Activated CD4-positive, alpha-beta T cell treated with anti-CD3 and anti-CD28 coated beads for 36 hours (primary cell): ENCODE measurements around the gene UAP1L1. TPM values are rescaled to one million over a fixed set of nuclear protein-coding genes. Genes with fewer than 3 reads are reported as not detected.

Experiments
- ATAC-seq: fragments of 200-7000 bp; cut with Tn5 transposase; one replicate; pipeline ENCODE4 v1.10.0; 2021; ENCODE audit warnings: mild to moderate bottlenecking, moderate library complexity
- CTCF ChIA-PET: fragments of 350-600 bp; sonication (Branson Sonifier 250); formaldehyde crosslinking; loops from one replicate; lab custom pipeline; 2021; ENCODE audit warnings: antibody characterized with exemption; lab: Charles Lee
- POLR2A ChIA-PET: fragments of 350-600 bp; sonication (Branson Sonifier 250); formaldehyde crosslinking; loops from one replicate; lab custom pipeline; 2021; ENCODE audit warnings: antibody characterized with exemption, inconsistent platforms; lab: Charles Lee
- DNase-seq: peaks from one replicate; pipeline ENCODE4 v3.0.0-alpha.2; 2020
- H3K27ac Mint-ChIP-seq: one replicate; pipeline ENCODE4 v1.8.0; 2021; ENCODE audit warnings: mixed read lengths
- H3K27me3 Mint-ChIP-seq: one replicate; pipeline ENCODE4 v1.8.0; 2021; ENCODE audit warnings: mixed read lengths
- H3K36me3 Mint-ChIP-seq: one replicate; pipeline ENCODE4 v1.8.0; 2021; ENCODE audit warnings: low read depth, mixed read lengths
- H3K4me1 Mint-ChIP-seq: one replicate; pipeline ENCODE4 v1.8.0; 2021; ENCODE audit warnings: mixed read lengths
- H3K4me3 Mint-ChIP-seq: one replicate; pipeline ENCODE4 v1.8.0; 2021; ENCODE audit warnings: mild to moderate bottlenecking, moderate library complexity, mixed read lengths
- H3K9me3 Mint-ChIP-seq: one replicate; pipeline ENCODE4 v1.8.0; 2021; ENCODE audit warnings: low read depth, mixed read lengths
- intact Hi-C, 2 experiments: fragments of 100-400 bp; cut with DNase I in 1 of 2; cut with micrococcal nuclease in 1 of 2; formaldehyde crosslinking; loops; one replicate each; pipeline versions ENCODE4 v1.14.2 to v1.15.1; 2022 to 2024; cut with DNase I, micrococcal nuclease
- total RNA-seq, 2 experiments: library from RNA; stranded (reverse); gene quantifications; one replicate each; pipeline ENCODE4 v1.2.3, GENCODE V29; 2021

Gene UAP1L1
- total RNA-seq, 2 experiments from 2014 or later: 12.5 to 14.4 TPM

DNA sequence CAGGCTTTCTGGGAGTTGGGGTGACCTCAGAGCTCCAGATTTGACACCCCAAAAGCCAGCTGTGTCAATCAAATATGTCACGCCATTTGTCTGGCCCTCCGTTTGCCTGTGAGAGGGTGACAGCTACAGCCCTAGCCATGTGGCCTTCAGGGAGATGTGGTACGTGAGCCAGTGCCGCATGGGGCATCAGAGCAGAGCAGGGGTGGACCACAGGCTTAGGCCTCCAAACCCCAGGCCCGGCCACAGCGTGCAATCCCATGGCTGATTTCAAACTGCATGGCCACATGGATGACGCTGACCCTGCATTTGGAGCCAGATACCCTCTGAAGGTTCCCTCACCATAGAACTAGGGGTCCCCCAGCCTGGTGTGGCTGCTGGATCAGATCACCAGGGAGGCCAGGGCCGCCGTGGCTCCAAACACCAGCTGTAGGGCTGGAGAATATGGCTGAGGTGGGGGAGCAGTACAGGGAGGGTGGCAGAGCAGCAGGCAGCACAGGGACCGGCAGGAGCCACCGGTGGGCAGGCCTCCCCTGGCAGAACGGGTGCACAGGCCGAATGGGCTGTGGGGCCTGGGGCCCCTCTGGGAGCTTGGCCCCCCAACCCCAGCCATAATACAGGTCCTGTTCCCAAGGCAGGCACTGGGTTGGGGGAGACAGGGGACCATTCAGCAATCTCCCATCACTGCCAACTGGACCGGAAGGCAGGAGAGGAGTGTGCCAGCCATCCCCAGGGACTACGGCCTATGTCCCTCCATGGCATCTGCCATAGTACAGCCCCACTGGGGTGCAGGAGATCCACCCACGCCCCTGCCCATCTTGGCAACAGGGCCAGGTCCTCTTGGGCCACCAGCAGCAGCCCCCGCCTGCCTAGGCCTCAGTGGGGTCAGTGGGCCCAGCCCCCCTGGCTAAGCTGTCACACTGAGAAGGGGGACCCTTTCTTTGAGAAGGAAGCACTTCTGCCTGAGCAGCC lies 8.5 kb upstream of the UAP1L1 start:
- H3K27me3 Mint-ChIP-seq: no peaks in the 10 kb centered on the region
- intact Hi-C loops: loop anchor here in 1 of 2 experiments (5.0 to 10.0 kb wide), 2 partner anchors 42 to 284 kb away; partner anchors contain the start of gene ABCA2
- H3K4me3 Mint-ChIP-seq: peak overlapping the region; percentile 51
- ChIA-PET POLR2A (interaction anchor here (1.6 to 1.7 kb wide), 2 partner anchors 18 to 27 kb away, joined by 5 to 11 read pairs; partner anchors contain the start of gene MAN1B1), CTCF (interaction anchor here (0.6 to 4.8 kb wide), 23 partner anchors 8 to 1512 kb away, joined by 3 to 43 read pairs (median 5); partner anchors contain the start of genes MAN1B1, NPDC1 and UAP1L1)
- H3K4me1 Mint-ChIP-seq: peaks cover 9% of the 10 kb centered on the region
- no peak overlapping the region for H3K27ac Mint-ChIP-seq
- H3K9me3 Mint-ChIP-seq: no peaks in the 10 kb centered on the region
- peaks cover 2% of the 10 kb centered on the region for H3K36me3 Mint-ChIP-seq
- DNase-seq: no peak
- ATAC-seq: no peak

DNA sequence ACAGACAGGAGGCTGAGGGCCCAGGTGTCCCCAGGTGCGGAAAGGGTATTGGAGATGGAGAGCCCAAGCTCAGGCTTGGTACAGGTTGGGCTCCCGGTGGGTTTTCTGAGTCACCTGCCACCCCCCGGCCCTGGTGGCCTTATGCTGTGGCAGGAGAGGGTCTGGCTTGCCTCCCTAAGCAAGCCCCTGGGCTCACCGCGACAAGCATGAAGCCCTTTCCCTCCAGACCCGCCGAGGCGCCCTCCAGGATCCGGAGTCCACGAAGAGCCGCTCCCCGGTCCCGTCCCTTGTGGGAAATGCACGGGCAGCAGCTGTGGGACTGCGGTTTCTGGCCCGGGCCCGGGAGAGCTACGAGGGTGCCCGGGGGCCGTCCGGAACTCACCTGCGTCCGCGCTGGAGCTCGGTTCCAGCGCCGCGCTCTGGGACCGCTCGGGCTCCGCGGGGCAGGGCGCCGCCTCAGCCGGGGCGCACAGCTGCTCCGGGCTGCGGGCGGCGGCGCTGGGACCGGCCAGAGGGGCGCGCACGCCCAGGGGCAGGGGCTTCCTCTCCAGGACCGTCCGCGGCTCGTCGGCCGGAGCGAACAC lies 7.7 kb upstream of the UAP1L1 start:
- no peak for ATAC-seq
- Mint-ChIP-seq H3K36me3 (no peaks in the 10 kb centered on the region), H3K27ac (no peak overlapping the region), H3K4me3 (peak overlapping the region; percentile 51), H3K9me3 (no peaks in the 10 kb centered on the region), H3K27me3 (no peaks in the 10 kb centered on the region), H3K4me1 (peaks cover 9% of the 10 kb centered on the region)
- intact Hi-C loops: loop anchor here (1.0 to 10.0 kb wide), 9 partner anchors 15 to 285 kb away; partner anchors contain the start of genes ABCA2 (in 2 of the 2), MAN1B1 (in 1 of the 2), NPDC1 (in 1 of the 2) and TMEM141 (in 1 of the 2)
- CTCF ChIA-PET: interaction anchor here (0.6 to 4.8 kb wide), 15 partner anchors 9 to 1512 kb away, joined by 3 to 32 read pairs (median 4); partner anchors contain the start of gene NPDC1
- POLR2A ChIA-PET: interaction anchor here (1.6 kb wide), 1 partner anchor 17 kb away, joined by 11 read pairs; the partner anchor contains the start of gene MAN1B1
- DNase-seq: peak; percentile 36

DNA sequence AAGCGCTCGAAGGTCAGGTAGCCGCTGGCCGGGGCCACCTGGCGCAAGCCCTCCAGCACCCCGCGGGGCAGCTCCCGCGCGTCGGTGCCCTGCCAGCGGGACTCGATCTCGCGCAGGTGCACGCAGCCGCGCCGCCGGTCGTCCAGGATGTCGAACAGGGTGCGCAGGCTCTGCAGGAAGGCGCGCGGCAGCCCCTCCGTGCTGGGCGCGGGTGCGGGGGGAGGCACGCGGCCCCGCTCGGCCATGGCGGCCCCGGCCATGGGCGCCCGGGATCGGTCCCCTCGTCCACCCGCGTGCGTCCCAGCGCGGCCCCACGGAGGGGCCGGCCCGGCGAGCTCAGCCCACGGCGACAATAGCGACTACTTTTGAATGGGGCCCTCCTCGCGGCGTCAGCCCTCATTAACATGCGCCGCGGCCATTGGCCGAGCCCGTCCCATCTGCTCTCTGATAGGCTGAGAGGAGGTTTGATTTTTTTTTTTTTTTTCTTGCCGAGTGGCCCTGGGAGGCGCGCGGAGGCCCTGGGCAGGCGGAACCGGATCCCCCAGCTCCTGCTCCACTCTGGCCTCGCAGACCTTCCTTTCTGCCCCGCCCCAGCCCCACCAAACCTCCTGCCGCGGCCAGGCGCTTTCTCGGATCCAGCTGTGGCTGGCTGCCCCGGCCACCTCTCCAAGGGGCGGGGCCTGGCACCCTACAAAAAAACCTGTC lies 7.0 kb upstream of the UAP1L1 start, which contains the start of gene SAPCD2:
SAPCD2 (minus strand) TSS at position 357 of the 705 bp plus-strand sequence; CDS start at position 260, 97 bp downstream.
- Mint-ChIP-seq H3K4me3 (peak within 1 kb of the TSS; percentile 71), H3K4me1 (peaks cover 9% of the 10 kb centered on the region), H3K36me3 (no peaks in the 10 kb centered on the region), H3K27me3 (no peaks in the 10 kb centered on the region), H3K27ac (peak within 1 kb of the TSS; percentile 71), H3K9me3 (no peaks in the 10 kb centered on the region)
- ChIA-PET CTCF (interaction anchor here (0.6 to 4.8 kb wide), 15 partner anchors 10 to 603 kb away, joined by 3 to 32 read pairs (median 4); partner anchors contain the start of genes AJM1 and NPDC1), POLR2A (interaction anchor here (0.5 to 1.6 kb wide), 4 partner anchors 15 to 117 kb away, joined by 3 to 11 read pairs (median 4); partner anchors contain the start of gene MAN1B1)
- intact Hi-C loops: loop anchor here (1.0 to 2.0 kb wide), 7 partner anchors 14 to 279 kb away; partner anchors contain the start of genes ABCA2 (in 1 of the 2), MAN1B1 (in 1 of the 2), NPDC1 (in 1 of the 2) and TMEM141 (in 1 of the 2)
- ATAC-seq (peak; percentile 91), DNase-seq (peak; percentile 92)

DNA sequence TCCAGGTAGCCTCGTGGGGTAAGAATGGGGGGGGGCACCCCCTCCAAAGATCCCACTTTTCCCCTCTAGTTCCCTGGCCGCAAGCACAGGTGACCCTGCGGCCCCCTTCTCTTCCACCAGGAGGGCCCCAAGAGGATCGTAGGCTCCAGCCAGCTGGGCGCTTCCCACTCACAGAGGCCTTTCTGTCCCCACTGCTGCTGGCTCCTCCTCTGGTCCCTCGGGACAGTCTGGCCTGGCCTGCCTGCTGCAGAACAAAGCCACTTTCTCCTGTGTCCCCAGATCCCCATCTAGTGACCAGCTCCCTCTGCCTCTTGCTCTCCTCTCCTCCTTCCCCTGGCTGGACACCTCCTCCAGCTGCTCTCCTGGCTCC lies 6.4 kb upstream of the UAP1L1 start:
- ChIA-PET CTCF (interaction anchor here (0.6 to 4.8 kb wide), 14 partner anchors 10 to 342 kb away, joined by 3 to 32 read pairs (median 4); partner anchors contain the start of genes AJM1, NPDC1 and SSNA1), POLR2A (interaction anchor here (0.5 to 1.6 kb wide), 3 partner anchors 14 to 25 kb away, joined by 3 to 11 read pairs (median 4); partner anchors contain the start of gene MAN1B1)
- Mint-ChIP-seq H3K27me3 (no peaks in the 10 kb centered on the region), H3K36me3 (no peaks in the 10 kb centered on the region), H3K4me1 (peaks cover 9% of the 10 kb centered on the region), H3K27ac (peak overlapping the region; percentile 71), H3K4me3 (peak overlapping the region; percentile 71), H3K9me3 (no peaks in the 10 kb centered on the region)
- DNase-seq (no peak), ATAC-seq (no peak)
- intact Hi-C loops: loop anchor here (1.0 to 2.0 kb wide), 7 partner anchors 14 to 280 kb away; partner anchors contain the start of genes ABCA2 (in 1 of the 2), MAN1B1 (in 1 of the 2), NPDC1 (in 1 of the 2) and TMEM141 (in 1 of the 2)

DNA sequence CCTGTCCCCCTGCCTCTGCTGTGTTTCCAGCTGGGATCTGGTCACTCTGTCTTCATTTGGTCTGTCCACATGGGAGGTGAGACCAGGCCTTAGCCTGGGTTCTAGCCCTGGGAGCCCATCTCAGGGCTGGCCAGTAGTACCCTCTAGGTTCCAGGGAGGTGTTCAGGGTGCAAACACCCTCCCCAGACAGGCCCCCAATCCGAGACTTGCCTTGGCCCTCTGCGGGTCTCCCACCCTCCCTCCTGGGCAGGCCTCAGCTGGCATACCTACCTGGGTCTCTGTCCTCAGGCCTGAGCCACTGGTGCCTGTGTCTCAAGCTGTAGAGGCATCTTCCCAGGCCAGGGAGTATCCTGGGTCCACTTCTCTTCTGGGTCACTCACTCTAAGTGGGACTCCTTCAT lies 6.0 kb upstream of the UAP1L1 start:
- CTCF ChIA-PET: interaction anchor here (0.7 to 4.8 kb wide), 10 partner anchors 10 to 343 kb away, joined by 3 to 32 read pairs (median 4); partner anchors contain the start of genes MAN1B1, NPDC1 and SSNA1

DNA sequence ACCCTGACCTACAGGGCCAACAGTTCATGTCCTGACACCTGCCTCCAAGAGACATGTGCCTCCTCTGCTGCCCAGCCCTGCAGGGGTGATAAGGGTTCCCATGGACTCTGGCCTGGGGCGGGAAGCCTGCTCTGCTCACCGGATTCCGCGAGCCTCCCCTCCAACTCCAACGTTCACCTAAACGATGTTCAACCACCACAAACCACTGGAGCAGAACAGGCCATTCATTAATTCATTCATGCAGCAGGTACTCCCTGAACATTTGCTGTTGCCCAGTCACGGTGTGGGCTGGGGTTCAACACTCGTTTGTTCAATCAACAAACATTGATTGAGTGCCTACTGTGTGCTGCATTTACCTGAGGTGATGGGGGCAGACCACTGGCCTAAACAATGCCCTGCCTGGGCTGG lies 3.3 kb upstream of the UAP1L1 start:
- DNase-seq: no peak
- intact Hi-C loops: no loop called here
- Mint-ChIP-seq H3K4me1 (peaks cover 5% of the 10 kb centered on the region), H3K36me3 (no peaks in the 10 kb centered on the region), H3K4me3 (no peak overlapping the region), H3K9me3 (no peaks in the 10 kb centered on the region), H3K27ac (no peak overlapping the region), H3K27me3 (no peaks in the 10 kb centered on the region)
- ATAC-seq: no peak
- ChIA-PET CTCF (no interaction called here), POLR2A (interaction anchor here (0.6 kb wide), 1 partner anchor 12 kb away, joined by 6 read pairs; no protein-coding TSS in a partner anchor)

More for the DNA sequence above, 6.0 kb upstream of the UAP1L1 start:
- DNase-seq: no peak
- peak overlapping the region; percentile 71 for H3K4me3 Mint-ChIP-seq
- H3K27ac Mint-ChIP-seq: peak overlapping the region; percentile 71
- no peak for ATAC-seq
- intact Hi-C loops: loop anchor here in 1 of 2 experiments (2.0 kb wide), 1 partner anchor 14 kb away; no protein-coding TSS in a partner anchor
- POLR2A ChIA-PET: interaction anchor here (0.5 to 1.6 kb wide), 3 partner anchors 14 to 24 kb away, joined by 3 to 4 read pairs (median 3); partner anchors contain the start of gene MAN1B1
- no peaks in the 10 kb centered on the region for H3K27me3 Mint-ChIP-seq
- H3K9me3 Mint-ChIP-seq: no peaks in the 10 kb centered on the region
- peaks cover 9% of the 10 kb centered on the region for H3K4me1 Mint-ChIP-seq
- H3K36me3 Mint-ChIP-seq: no peaks in the 10 kb centered on the region

DNA sequence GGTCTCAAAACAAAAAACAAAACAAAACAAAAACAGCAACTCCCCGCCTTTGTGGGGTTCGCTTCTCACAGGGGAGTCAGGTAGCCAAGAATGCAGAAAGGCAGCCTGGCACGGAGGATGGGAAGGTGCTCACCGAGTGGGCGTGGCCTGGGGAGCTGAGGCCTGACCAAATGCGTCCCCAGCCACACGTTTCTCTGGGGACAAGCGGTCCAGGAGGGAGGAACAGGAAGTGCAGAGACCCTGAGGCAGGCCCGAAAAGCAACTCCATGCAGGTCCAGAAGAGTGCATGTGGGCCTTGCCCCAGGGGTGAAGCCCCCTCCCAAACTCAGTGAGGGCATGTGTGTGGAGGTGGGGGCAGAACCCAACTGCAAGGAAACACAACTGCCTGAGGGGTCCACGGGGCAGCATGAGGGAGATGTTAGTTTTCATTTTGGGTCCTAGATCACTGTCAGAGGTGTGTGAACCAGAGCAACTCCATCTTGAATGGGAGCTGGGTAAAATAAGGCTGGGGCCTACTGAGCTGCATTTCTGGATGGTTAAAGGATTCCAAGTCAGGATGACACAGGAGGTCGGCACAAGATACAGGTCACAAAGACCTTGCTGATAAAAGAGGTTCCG lies 2.6 kb upstream of the UAP1L1 start:
- Mint-ChIP-seq H3K4me1 (peaks cover 5% of the 10 kb centered on the region), H3K27ac (no peak overlapping the region), H3K27me3 (no peaks in the 10 kb centered on the region), H3K36me3 (peaks cover 1% of the 10 kb centered on the region), H3K9me3 (no peaks in the 10 kb centered on the region), H3K4me3 (no peak overlapping the region)
- DNase-seq: no peak
- CTCF ChIA-PET: interaction anchor here (0.5 to 0.9 kb wide), 2 partner anchors 28 to 39 kb away, joined by 3 read pairs; no protein-coding TSS in a partner anchor
- POLR2A ChIA-PET: no interaction called here
- no peak for ATAC-seq
- intact Hi-C loops: no loop called here

DNA sequence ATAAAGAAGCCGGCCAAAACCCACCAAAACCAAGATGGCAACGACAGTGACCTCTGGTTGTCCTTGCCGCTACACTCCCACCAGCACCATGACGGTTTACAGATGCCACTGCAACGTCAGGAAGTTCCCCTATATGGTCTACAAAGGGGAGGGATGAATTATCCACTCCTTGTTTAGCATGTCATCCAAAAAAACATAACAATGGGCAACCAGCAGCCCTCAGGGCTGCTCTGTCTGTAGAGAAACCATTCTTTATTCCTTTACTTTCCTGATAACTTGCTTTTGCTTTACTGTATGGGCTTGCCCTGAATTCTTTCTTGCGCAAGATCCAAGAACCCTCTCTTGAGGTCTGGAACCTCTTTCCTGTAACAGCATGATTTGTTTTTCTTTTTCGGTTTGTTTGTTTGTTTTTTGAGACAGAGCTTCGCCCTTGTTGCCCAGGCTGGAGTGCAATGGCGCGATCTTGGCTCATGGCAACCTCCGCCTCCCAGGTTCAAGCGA lies 2.0 kb upstream of the UAP1L1 start:
- CTCF ChIA-PET: interaction anchor here (0.5 to 0.9 kb wide), 2 partner anchors 29 to 40 kb away, joined by 3 read pairs; no protein-coding TSS in a partner anchor
- Mint-ChIP-seq H3K27me3 (no peaks in the 10 kb centered on the region), H3K27ac (no peak overlapping the region), H3K4me1 (peaks cover 5% of the 10 kb centered on the region), H3K36me3 (peaks cover 4% of the 10 kb centered on the region), H3K4me3 (no peak overlapping the region), H3K9me3 (no peaks in the 10 kb centered on the region)
- intact Hi-C loops: no loop called here
- no peak for DNase-seq
- ATAC-seq: no peak
- POLR2A ChIA-PET: no interaction called here

DNA sequence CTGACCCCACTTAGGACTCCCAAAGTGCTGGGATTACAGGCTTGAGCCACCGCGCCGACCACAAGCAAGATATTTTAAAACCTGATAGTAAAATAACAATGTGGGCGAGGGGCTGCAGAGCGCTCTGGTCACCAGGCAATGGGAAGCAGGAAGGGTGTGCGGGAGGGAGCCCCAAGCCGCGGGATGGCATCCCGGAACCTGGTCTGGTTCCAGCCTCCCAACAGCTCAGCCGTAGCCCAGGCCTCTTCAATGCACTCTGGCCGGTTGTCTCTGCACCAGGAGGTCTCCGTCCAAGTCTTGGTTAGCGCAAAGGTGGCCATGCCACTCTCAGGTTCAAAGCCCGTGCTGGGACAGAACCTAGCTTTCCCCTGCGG lies 694 bp upstream of the UAP1L1 start:
- Mint-ChIP-seq H3K27me3 (no peaks in the 10 kb centered on the region), H3K4me3 (peak overlapping the region; percentile 69), H3K27ac (no peak overlapping the region), H3K4me1 (no peaks in the 10 kb centered on the region), H3K9me3 (no peaks in the 10 kb centered on the region), H3K36me3 (peaks cover 5% of the 10 kb centered on the region)
- intact Hi-C loops: loop anchor here in 1 of 2 experiments (1.0 kb wide), 1 partner anchor 10 kb away; the partner anchor contains the start of gene MAN1B1
- ATAC-seq: no peak
- ChIA-PET POLR2A (interaction anchor here (1.0 kb wide), 1 partner anchor 10 kb away, joined by 5 read pairs; the partner anchor contains the start of gene MAN1B1), CTCF (interaction anchor here (0.5 to 1.9 kb wide), 7 partner anchors 8 to 137 kb away, joined by 3 to 10 read pairs (median 4); partner anchors contain the start of genes MAN1B1 and NPDC1)
- no peak for DNase-seq
